Mesothelial cell of epicardium (in vitro differentiated cells): Measurements from ENCODE around the gene PLCB1. TPM values are rescaled to one million over a fixed set of nuclear protein-coding genes. Genes with fewer than 3 reads are reported as not detected.

Experiments
- DNase-seq, 2 experiments: peaks; one replicate each; pipeline ENCODE4 v3.0.0; 2021; ENCODE audit warnings: low spot score in 2 of 2; ENCODE audit not compliant: unreplicated experiment in 2 of 2
- H3K27ac Mint-ChIP-seq: 2 replicates; pipeline ENCODE4 v1.8.0; 2021; ENCODE audit warnings: mixed read lengths
- H3K27me3 Mint-ChIP-seq: 2 replicates; pipeline ENCODE4 v1.8.0; 2021; ENCODE audit warnings: low read depth, mixed read lengths
- H3K36me3 Mint-ChIP-seq: 2 replicates; pipeline ENCODE4 v1.8.0; 2021; ENCODE audit warnings: mixed read lengths
- H3K4me1 Mint-ChIP-seq: 2 replicates; pipeline ENCODE4 v1.8.0; 2021; ENCODE audit warnings: mixed read lengths
- H3K4me3 Mint-ChIP-seq: 2 replicates; pipeline ENCODE4 v1.8.0; 2021; ENCODE audit warnings: mild to moderate bottlenecking, moderate library complexity, mixed read lengths
- H3K9me3 Mint-ChIP-seq: 2 replicates; pipeline ENCODE4 v1.8.0; 2021; ENCODE audit warnings: mixed read lengths
- CTCF ChIP-seq: fragments of 200-600 bp; sonication (generic); IDR thresholded peaks from one replicate; pipeline ENCODE4 v1.5.0; 2021; ENCODE audit warnings: antibody characterized with exemption; ENCODE audit not compliant: unreplicated experiment
- total RNA-seq: library from RNA; stranded (reverse); gene quantifications from 3 replicates; pipeline ENCODE4 v1.2.1, GENCODE V29; 2021

PLCB1 gene
- total RNA-seq, 1 donor from 2014 or later = 41.5 TPM

DNA sequence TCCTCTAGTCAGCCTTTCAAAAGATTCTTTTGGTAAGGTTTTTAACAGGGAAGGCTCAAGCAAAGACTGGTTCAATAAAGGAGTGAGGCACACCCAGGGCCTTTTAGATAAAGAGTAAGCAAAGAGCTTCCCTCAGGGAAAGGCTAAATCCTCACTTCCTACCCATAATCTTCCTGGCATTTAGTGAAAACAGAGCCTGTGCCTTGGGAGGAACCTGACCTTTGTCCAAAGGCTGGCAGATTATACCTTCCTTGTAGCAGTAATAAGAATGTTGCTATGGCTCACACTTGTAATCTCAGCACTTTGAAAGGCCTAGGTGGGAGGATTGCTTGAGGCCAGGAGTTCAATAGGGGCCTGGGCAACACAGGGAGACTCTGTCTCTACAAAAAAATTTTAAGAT is 656.8 kb downstream of the PLCB1 start:
- DNase-seq = no peak
- peaks cover 1% of the 10 kb centered on the region for H3K36me3 Mint-ChIP-seq
- no peaks in the 10 kb centered on the region for H3K9me3 Mint-ChIP-seq
- H3K27me3 Mint-ChIP-seq = no peaks in the 10 kb centered on the region
- no peak for TF ChIP-seq CTCF
- no peak overlapping the region for H3K27ac Mint-ChIP-seq
- no peaks in the 10 kb centered on the region for H3K4me1 Mint-ChIP-seq
- H3K4me3 Mint-ChIP-seq = no peak overlapping the region

GRCh38 chr20:8790442-8791074 is 658.5 kb downstream of the PLCB1 start:
- no peak for DNase-seq
- H3K4me1 Mint-ChIP-seq = no peaks in the 10 kb centered on the region
- peak; percentile 93 for TF ChIP-seq CTCF
- no peak overlapping the region for H3K27ac Mint-ChIP-seq
- H3K27me3 Mint-ChIP-seq = no peaks in the 10 kb centered on the region
- H3K9me3 Mint-ChIP-seq = no peaks in the 10 kb centered on the region
- H3K4me3 Mint-ChIP-seq = no peak overlapping the region
- H3K36me3 Mint-ChIP-seq = peaks cover 1% of the 10 kb centered on the region

- no peak for DNase-seq
- Mint-ChIP-seq H3K27me3 (no peaks in the 10 kb centered on the region), H3K4me3 (no peak overlapping the region), H3K27ac (no peak overlapping the region), H3K4me1 (no peaks in the 10 kb centered on the region), H3K36me3 (peaks cover 2% of the 10 kb centered on the region), H3K9me3 (peaks cover 6% of the 10 kb centered on the region)
- TF ChIP-seq CTCF = no peak
Observed at GRCh38 chr20:8795404-8795803, 663.3 kb downstream of the PLCB1 start.

- no peak overlapping the region for H3K27ac Mint-ChIP-seq
- no peak for DNase-seq
- H3K4me3 Mint-ChIP-seq = no peak overlapping the region
- H3K27me3 Mint-ChIP-seq = no peaks in the 10 kb centered on the region
- H3K4me1 Mint-ChIP-seq = no peaks in the 10 kb centered on the region
- H3K9me3 Mint-ChIP-seq = peaks cover 6% of the 10 kb centered on the region
- peaks cover 2% of the 10 kb centered on the region for H3K36me3 Mint-ChIP-seq
- TF ChIP-seq CTCF = no peak
Observed at GRCh38 chr20:8796088-8796660, 664.1 kb downstream of the PLCB1 start.

DNA sequence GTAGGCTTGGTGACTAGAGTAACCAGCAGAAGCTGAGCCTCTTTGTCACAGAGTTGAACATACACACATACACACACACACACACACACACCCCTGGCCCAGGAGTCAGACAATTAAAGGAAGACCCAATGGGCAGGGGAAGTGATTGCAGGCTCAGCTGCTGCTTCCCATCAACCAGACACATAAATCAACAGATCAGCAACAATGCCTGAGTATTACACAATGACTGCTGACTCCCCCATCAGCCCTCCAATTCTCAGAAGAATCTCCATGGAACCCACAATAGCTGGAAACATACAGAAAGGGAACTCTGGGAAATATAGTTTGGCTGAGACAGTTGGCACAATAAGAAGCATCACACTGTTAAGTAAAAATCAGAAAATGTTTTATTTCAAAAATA is 666.4 kb downstream of the PLCB1 start:
- DNase-seq = no peak
- H3K4me1 Mint-ChIP-seq = peaks cover 1% of the 10 kb centered on the region
- H3K9me3 Mint-ChIP-seq = peaks cover 6% of the 10 kb centered on the region
- peaks cover 6% of the 10 kb centered on the region for H3K36me3 Mint-ChIP-seq
- H3K4me3 Mint-ChIP-seq = no peak overlapping the region
- TF ChIP-seq CTCF = no peak
- no peak overlapping the region for H3K27ac Mint-ChIP-seq
- no peaks in the 10 kb centered on the region for H3K27me3 Mint-ChIP-seq
